SK-N-SH treated with all-trans-retinoic acid at 6 μM for 48 hours (cell line): Measurements from ENCODE around the gene MAP3K12.

ENCODE experiments used
- ARNTL ChIP-seq: fragments of 450-650 bp; formaldehyde crosslinking; IDR thresholded peaks from 2 replicates; pipeline ENCODE4 v1.5.0; 2020; ENCODE audit warnings: low read depth, mild to moderate bottlenecking, moderate library complexity, borderline replicate concordance
- CREB5 ChIP-seq: fragments of 250-450 bp; sonication (Bioruptor Pico); IDR thresholded peaks from 2 replicates; pipeline ENCODE4 v1.5.1; 2020; ENCODE audit warnings: low read depth, mild to moderate bottlenecking, moderate library complexity
- RARB ChIP-seq: fragments of 250-450 bp; sonication (Bioruptor Pico); IDR thresholded peaks from 2 replicates; pipeline ENCODE4 v1.8.0; 2021; ENCODE audit warnings: mild to moderate bottlenecking, moderate library complexity

GRCh38 chr12:53536962-53537361, 37.7 kb upstream of the MAP3K12 start:
- no peak for TF ChIP-seq RARB (CRISPR knock-in tag)
- TF ChIP-seq CREB5 = no peak
- no peak for TF ChIP-seq ARNTL (CRISPR knock-in tag)
